NCI-H2196 (cell line): ENCODE data around the gene PSME3IP1.

ENCODE experiments used
- DNase-seq: peaks from one replicate; lab custom pipeline; 2025; ENCODE audit not compliant: unreplicated experiment; lab: John Stamatoyannopoulos, UW

Gene PSME3IP1

DNA sequence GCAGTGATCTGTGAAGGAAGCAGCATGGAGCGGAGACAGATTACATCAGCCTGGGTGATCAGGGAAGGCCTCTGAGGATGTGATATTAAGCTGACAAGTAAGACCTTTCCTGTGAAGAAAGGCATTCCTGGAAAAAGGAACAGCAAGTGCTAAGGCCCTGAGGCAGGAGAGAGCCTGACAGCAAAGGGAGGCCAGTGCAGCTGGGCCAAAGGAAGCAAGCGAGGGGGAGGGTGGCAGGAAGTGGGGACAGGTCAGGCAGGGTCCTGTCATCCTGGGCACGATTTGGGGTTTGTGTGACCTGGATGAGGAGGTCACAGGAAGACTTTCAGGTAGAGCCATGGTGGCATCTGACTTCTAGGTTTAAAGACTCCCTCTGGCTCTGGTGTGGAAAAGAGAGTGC, 81.1 kb downstream of the PSME3IP1 start:
- no peak for DNase-seq

DNA sequence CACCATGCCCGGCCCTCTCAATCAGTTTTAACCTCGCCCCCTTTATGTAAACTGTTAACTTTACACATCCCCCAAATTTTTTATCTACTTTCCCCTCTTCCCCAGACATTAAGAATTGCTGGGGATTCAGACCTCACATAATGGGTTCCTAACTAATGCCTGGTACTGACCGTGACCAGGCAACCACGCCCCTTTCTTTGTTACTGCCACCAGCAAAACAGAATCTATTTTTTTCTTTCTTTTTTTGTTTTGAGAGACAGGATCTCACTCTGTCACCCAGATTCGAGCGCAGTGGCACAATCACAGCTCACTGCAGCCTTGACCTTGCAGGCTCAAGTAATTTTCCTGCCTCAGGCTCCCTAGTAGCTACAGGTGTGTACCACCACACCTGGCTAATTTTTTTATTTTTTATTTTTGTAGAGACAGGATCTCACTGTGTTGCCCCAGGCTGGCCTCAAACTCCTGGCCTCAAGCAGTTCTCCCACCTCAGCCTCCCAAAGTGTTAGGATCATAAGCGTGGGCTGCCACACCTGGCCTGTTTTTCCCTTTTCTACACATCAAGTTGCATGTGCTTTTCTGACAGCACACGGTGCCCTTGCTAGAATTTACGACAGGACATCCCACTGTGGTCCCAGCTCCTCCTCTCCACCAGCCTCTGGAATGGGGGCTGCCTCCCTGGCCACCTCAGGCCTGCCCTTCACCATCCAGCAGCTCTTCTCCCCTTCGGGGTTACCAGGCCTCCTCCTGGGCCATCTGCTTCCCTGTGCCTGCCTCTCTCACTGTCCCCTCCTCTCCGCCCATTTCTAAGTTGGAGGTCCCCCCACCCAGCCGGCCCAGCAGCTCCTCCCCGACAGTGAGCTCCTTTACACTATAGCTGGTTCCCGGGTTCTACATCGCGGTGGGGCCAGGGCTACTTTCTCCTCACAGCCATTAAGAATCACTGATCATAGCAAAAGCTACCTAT, 82.7 kb downstream of the PSME3IP1 start:
- DNase-seq = no peak
